HG02642 (cell line): ENCODE results near the gene FMN1.
"Not testable (repeated sequence)": the region's sequence is repeated elsewhere in the genome, so short reads cannot be mapped to it uniquely, and the experiment has no call there.

Source experiments
- ATAC-seq: cut with Tn5 transposase; IDR thresholded peaks from one replicate; pipeline ENCODE4 v1.9.1; 2021; ENCODE audit warnings: mild to moderate bottlenecking; ENCODE audit not compliant: unreplicated experiment, poor library complexity

Gene FMN1

DNA sequence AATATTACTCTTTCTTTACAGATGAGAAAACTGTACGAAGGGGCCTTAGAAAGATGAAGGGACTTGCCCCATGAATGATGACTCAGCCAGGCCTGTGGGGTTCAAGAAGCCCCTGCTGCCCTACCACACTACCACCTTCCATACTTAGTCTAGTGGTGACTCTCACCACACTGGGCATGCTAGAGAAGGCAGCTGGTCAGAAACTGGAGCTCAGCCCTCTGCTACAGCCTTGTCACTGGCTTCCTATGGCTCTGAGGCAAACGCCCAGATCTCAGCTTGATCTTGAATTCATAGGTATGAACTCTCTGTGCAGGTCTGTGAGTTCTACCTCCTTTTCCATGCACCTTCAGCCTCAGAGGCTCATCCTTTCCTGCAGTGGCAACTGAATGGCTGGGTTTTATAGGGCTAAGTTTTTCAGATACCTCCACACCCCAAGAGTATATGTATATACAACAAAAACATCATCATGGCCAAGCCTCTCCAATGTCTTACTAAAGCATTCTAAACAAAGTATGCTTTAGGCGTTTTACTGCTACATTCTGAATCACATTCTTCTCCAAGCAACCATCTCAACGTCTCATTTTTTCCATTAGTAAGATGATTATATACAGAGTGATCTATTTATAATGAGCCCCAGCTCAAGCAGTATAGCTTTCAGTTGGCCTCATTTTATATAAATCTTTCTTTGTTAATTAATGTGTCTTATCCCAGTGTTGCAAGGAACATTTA is 242.6 kb downstream of the FMN1 start:
- ATAC-seq, result no peak

GRCh38 chr15:32950051-32950450 is 244.5 kb downstream of the FMN1 start:
- not testable (repeated sequence) for ATAC-seq

DNA sequence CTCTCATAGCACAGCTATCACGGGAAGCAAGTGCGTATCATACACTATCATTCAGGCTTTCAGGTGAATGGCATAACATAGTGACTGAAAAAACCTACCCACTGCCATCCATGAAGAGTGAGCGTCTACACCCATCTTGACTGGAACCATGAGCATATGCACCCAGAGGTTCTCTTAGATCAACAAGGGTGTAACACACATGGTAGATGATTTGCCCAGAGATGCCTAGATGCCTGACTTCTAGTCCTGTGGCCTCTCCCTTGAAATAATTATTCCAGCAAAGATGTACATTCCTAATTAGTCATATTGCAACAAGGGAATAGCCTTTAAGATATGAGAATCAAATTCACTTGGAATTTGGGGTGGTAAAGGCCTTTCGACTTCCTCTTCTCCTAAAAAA is 248.3 kb downstream of the FMN1 start:
- no peak for ATAC-seq

DNA sequence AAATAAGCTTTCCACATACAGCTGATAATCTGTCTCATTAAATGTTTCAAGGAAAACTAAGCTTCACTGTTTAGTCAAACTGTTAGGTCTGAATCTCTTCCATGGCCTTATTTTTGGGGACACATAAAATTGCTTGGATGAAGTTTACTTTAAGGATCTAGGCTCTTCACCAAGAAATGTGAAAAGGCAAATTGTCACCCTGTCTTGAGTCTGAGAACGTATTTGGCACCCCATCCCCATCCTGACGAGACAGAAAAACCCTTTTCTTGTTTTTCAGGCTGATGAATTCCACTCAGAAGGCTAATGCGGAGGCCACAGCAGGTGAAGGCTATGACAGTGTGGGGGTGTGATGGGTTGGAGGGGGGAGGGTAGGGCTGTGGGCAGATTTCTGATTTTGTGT is 250.1 kb downstream of the FMN1 start:
- ATAC-seq, result no peak

DNA sequence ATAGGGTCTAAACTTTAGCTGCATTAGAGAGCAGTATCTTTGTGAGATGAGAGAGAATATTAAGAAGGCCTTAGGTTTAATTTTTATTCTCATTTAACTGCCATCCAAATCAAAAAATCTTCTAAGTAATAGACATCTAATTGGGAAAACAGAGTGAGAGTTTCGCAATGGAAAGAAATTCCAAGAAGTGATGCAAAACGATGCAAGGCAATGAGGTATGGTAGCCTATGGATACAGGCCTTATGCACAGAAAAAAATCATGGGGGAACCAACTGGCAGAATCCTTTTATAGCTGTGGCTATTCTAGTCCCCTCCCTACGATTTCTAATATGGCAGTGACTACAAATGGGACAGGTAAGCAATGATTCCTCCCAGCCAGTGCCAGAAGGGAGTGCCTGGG is 250.8 kb downstream of the FMN1 start:
- ATAC-seq, result no peak

DNA sequence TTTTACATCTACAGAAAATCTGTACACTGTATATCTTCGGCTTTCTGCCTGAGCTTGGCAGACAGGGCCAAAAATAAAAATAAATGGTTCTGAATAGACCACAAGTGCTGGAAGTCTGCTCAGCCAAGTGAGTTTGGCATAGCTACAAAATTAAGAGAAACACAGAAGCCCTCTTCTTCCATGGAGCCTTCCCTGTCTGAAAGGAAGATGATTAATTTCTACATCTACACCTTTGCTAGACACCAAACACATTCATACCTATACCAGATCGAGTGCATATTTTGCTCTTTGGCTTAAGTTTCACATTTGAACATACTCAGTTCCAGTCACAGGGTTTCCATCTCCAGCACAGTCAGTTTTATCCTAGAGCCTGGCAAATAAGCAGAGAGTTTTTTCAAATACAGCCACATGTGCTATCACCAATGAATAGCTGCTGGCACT is 252.1 kb downstream of the FMN1 start:
- ATAC-seq, result no peak

- ATAC-seq, result no peak
Observed at GRCh38 chr15:32941823-32942222, 252.7 kb downstream of the FMN1 start.

DNA sequence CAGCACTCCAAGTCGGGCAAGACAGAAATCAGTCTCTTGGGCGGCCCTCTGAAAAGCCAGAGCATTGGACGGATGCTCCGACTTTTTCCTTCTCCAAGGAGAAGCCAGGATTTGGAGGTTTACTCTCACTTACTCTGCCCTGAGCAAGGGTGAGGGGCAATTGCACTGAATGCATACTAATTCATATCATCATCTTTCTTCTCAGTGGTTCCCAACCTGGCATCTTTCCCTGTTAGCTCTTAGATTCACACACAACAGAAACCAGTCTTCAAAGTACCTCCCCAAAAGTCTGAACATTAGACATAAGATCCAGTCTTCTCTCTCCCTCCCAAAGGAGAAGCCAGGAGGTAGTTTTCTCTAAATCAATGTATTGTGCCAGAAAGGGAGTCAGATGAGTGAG is 257.5 kb downstream of the FMN1 start:
- no peak for ATAC-seq

GRCh38 chr15:32936283-32936918 is 258.1 kb downstream of the FMN1 start:
- ATAC-seq, result no peak

DNA sequence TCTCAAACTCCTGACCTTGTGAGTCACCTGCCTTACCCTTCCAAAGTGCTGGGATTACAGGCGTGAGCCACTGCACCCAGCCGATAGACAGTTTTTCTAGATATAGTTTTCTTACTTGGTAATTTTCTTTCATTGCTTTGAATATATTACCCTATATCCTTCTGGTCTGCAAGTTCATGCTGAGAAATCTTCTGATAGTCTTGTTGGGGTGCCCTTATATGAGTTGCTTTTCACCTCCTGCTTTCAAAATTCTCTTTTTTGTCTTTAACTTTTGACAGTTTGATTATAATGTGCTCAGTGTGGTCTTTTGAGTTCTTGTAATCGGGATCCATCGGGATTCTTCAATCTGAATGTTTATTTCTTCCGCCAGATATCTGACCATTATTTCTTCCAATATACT is 259.4 kb downstream of the FMN1 start:
- ATAC-seq, result no peak

DNA sequence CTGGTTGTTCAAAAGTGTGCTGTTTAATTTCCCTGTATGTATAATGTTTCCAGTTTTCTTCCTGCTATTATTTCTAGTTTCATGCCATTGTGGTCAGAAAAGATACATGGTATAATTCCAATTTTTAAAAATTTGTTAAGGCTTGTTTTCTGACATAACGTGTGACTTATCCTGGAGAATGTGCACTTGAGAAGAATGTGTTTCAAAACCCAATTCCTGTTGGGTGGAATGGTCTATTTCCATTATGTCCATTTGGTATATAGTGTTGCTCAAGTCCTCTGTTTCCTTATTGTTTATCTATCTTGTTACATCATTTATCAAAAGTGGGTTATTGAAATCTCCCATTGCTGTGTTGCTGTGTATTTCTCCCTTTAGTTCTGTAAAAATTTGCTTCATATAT is 261.3 kb downstream of the FMN1 start:
- ATAC-seq, result no peak

DNA sequence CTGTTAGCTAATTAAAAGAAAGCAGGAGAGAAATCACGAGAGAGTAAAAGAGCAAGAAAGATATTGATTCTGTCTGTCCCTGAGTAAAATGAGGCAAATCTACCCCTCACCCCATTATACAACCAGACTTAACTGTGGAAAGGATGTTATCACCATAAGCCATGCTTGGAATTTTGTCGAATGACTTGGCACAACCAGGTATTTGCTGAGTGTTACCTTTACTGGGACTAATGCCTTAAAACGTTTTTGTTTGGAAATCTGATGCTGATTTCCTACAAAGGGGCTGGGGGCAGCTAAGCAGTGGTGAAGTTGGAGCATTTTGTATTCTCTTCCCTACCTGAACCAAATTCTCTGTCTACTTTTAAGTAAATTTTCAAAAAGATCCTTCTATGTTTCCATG is 265.6 kb downstream of the FMN1 start:
- ATAC-seq, result no peak

- ATAC-seq, result no peak
Observed at GRCh38 chr15:32927124-32927523, 267.4 kb downstream of the FMN1 start.

DNA sequence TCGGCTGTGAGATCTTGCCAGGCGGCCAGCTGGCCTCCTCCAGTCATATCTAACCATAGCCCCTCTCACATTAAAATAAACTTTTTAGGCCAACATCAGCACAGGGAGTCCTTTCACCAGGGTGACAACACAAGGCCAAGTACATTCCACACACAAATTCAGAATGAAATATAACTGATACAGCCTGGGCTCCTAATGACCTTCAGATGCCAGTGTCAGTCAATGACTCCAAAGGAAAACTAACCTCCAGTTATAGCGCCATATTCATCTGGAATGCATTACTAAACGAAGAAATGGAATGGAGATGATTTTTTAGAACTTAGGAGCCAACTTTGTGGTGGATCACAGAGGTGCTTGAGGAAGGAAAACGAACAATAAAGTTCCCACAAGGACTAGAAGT is 271.3 kb downstream of the FMN1 start:
- ATAC-seq, result no peak

- ATAC-seq, result no peak
Observed at GRCh38 chr15:32922541-32922940, 272.0 kb downstream of the FMN1 start.

DNA sequence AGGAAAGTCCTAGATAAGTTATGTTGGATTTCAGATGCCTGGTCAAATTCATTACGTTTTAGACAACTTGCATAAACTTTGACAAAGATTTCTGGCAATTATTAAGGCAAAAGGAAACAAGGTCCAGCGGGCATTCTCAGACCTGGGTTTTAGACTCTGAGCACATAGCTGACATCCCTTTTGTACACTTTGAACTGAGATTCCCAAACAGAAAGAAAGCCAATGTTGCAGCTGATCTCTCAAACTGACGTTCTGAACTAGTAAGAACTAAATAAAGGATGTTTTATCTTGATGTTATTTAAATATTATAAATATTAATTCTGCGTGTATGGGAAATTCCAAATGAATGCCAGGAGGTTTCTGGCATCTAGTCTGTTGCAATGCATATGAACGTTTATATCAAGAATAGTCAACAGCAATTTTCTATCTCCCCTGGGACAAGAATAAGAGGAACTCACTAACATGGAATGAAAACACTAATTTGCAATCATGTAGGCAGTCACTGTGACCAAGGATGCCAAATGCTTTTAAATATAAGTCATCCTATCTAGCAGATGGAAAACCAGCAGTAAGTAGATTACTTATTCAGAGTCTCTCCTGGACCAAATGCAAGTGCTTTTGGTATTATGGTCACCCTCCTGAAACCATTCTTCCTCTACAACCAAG is 274.6 kb downstream of the FMN1 start:
- ATAC-seq, result no peak

GRCh38 chr15:32918547-32918946 is 276.0 kb downstream of the FMN1 start:
- no peak for ATAC-seq

- no peak for ATAC-seq
Observed at GRCh38 chr15:32910839-32911238, 283.7 kb downstream of the FMN1 start.

- ATAC-seq, result no peak
Observed at GRCh38 chr15:32909431-32909830, 285.1 kb downstream of the FMN1 start.

GRCh38 chr15:32908872-32909271 is 285.6 kb downstream of the FMN1 start:
- ATAC-seq, result no peak

GRCh38 chr15:32908135-32908801 is 286.2 kb downstream of the FMN1 start:
- ATAC-seq, result peak; percentile 90
